ENCODE data around the gene NCAPG2. TPM values are rescaled to one million over a fixed set of nuclear protein-coding genes. Genes with fewer than 3 reads are reported as not detected.

Gene NCAPG2
- total and polyA plus RNA-seq, 2 of the 13 experiments (the other 11 are each of a cell fraction or from before 2014, with no cell fraction given) = 15.1 to 30.7 TPM

DNA sequence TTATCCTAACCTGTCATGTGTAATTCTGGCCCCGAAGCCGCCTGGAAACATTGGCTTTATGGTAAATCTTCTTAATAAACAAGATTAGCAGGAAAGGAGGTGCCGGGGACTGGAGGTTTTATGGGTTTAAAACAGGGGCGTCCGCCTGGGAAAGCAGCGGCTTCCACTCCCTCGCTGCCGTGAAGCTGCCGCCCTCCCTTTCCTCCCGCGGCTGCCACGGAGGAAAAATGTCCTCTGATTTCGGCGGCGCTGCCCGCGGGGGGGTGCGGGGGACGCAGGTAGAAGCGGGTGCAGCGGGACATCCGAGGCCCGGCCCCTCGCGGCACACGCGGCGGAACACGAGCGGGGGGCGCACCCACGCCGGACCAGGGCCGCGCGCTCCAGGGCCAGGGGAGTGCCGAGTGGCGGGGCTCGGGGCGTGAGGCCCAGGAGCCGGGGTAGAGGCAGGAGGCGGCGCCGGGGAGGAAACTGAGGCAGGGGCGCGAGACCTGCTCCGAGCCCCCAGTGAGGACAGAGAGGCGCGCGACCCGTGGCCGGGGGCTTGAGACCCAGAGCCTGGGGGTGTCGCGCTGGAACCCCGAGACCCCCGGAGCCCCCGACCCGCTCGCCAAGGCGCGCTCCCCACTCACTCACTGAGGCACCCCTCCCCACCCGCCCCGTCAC, 118.0 kb downstream of the NCAPG2 start (continued):
- TF ChIP-seq PRPF4 (IDR thresholded peaks at IDR 0.05; ENCODE audit: low read depth, low read length, poor library complexity, severe bottlenecking) (no peak), ESRRA (CRISPR knock-in tag; IDR thresholded peaks at IDR 0.05; ENCODE audit: low read depth) (no peak), RBM39 (IDR thresholded peaks at IDR 0.05; ENCODE audit: low read depth, low read length, poor library complexity, severe bottlenecking) (no peak), SNRNP70 (IDR thresholded peaks at IDR 0.05; ENCODE audit: low read depth, low read length) (no peak), ZGPAT (CRISPR knock-in tag; IDR thresholded peaks at IDR 0.05) (0 out of 2 replicates have a peak, but pooled peaks have one; percentile 2), DRAP1 (CRISPR knock-in tag; IDR thresholded peaks at IDR 0.05) (no peak), ZNF329 (CRISPR knock-in tag; IDR thresholded peaks at IDR 0.05; ENCODE audit: low read depth) (no peak), ZIK1 (CRISPR knock-in tag; IDR thresholded peaks at IDR 0.05; ENCODE audit: borderline replicate concordance, low read depth) (no peak), SOX13 (IDR thresholded peaks at IDR 0.05) (no peak), SOX13 (CRISPR knock-in tag; conservative IDR thresholded peaks at IDR 0.05 in 1 of 2, IDR thresholded peaks at IDR 0.05 in 1 of 2) (no peak), PPARG (CRISPR knock-in tag; conservative IDR thresholded peaks at IDR 0.05) (no peak), MLX (CRISPR knock-in tag; IDR thresholded peaks at IDR 0.05) (no peak)

Data from HepG2 (cell line).